GM19025 (cell line): Measurements from ENCODE around the gene ZNF503.

Experiments used
- ATAC-seq: cut with Tn5 transposase; IDR thresholded peaks from one replicate; pipeline ENCODE4 v1.9.1; 2021; ENCODE audit warnings: mild to moderate bottlenecking, low read depth, moderate library complexity; ENCODE audit not compliant: unreplicated experiment

ZNF503 gene

DNA sequence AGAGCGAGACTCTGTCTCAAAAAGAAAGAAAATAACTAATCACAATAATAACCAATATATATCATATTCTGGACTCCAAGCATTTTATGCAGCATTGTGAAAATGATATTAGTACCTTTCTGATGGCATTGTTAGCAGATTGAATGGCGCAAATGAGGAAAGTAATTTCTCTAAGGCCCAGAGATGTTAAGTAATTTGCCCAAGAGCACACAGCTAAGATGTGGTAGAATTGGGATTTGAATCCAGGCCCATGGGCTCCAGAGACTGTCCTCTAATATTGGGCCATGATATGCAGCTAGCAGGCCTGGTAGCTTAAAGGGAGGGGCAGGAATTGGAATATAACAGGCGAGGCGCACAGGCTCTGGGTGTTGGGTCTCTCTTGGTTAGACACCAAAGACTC is 44.1 kb downstream of the ZNF503 start:
- ATAC-seq: no peak

DNA sequence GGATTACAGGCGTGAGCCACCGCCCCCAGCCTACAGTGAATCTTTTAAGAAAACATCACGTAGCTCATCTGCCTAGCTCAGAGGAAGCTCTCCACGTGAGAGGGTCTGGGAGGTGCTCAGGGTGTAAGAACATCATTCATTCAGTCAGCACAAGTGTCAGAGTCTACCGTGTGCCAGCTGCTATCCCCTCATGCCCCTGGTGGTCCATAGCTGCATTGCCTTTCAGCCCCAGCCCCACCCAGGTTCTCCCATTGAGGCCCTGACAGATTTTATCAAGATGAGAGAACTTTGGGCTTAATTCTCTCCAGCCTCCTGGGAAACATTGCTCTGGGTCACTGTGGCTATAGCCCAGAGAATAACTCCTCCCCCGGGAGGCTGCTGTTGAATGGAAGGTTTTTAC is 45.1 kb downstream of the ZNF503 start:
- no peak for ATAC-seq

DNA sequence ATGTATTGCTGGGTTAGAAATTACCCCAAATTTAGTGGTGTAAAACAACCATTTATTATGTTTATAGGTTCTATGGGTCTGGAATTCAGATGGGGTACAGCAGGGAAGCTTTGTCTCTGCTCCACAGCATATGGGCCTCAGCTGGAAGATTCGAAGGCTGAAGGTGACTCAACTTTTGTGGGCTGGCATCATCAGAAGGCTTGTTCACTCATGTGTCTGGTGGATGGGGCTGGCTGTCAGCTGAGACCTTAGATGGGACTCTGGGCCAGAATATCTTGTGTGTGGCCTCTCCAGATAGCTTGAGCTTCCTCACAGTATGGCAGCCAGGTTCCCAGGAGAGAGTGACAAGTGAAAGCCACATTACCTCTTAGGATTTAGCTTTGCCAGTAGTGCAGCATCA is 45.9 kb downstream of the ZNF503 start:
- no peak for ATAC-seq

DNA sequence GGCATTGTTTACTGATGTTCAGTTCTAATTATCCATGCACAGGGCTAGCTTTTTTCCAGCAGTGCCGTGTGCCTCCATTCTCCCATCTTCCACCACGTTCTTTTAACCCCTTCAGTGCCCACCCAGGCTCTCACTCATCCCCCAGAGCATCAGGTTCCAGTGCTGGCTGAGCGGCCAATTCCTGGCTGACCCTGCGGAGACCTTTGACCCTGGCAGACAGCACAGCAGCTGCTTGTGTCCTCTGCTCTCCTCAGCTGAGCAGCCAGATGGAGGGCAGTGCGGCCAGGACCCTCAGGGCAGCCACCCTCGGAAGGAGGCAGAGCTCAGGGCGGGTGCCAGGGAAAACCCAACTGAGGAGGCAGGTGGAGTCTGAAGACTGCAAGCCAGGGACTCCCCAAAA is 48.4 kb downstream of the ZNF503 start:
- ATAC-seq: no peak

DNA sequence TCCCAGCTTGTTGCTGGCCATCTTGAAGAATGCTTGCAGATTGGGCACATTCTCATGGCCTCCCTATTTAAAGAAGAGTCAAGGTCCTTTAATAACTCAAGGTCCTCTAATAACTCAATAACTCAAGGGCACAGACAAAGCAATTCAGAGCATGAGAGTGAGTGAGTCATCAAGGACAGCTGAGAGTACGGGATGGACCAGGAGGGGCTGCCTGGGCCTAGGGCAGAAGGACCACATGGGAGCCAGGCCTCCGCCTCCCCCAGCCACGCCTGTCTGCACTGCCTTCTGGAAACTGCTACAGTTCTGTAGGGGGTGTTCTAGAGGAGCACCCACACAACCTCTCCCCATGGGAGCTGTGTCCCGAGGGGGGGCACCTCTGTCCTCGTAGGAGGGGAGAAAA is 48.9 kb downstream of the ZNF503 start:
- no peak for ATAC-seq

DNA sequence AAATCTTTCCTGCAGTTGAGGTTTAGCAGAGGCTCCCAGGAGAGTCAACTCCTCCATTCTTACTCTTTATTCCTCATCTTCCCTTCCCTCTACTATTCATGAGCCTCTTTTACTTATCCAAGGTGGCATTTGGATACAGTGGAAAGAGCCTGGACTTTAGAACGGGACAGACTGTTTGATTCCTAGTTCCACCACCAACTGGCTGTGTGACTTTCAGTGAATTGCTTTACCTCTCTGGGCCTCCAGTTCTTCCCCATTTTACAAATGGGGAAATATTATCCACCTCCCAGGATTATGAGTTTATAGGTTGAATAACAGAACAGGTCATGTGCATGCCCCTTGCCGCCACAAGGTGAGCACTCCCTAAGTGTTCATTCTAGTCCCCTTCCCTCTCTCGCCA is 49.9 kb downstream of the ZNF503 start:
- ATAC-seq: no peak

DNA sequence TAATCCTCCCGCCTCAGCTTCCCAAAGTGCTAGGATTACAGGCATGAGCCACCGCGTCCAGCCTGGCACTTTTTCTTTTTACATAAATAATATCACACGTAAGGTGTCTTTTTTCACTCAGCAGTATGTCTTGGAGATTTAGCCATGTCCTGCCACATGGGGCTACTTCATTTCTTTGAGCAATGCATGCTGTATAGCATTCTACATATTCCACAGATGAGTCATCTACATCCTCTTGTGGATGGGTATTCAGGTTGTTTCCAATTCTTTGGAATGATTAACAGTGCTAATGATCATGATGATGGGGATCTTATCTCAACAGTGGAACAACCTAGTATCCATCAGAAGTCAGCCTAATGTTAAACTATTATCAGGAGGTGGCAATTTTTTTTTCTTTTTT is 50.8 kb downstream of the ZNF503 start:
- no peak for ATAC-seq
